ENCODE measurements around the gene CACYBP.

Gene CACYBP

GRCh38 chr1:174988539-174988938 is 11.2 kb upstream of the CACYBP start:
- TF ChIP-seq CTCF (IDR thresholded peaks at IDR 0.05; ENCODE audit: control insufficient read depth, extremely low read depth, insufficient read depth) = no peak
- no peak overlapping the region for H3K4me3 ChIP-seq (ENCODE audit: low read depth, low read length)
- DNase-seq (ENCODE audit: low read depth) = no peak

- no peak for DNase-seq (ENCODE audit: low read depth)
- no peak overlapping the region for H3K4me3 ChIP-seq (ENCODE audit: low read depth, low read length)
- TF ChIP-seq CTCF (IDR thresholded peaks at IDR 0.05; ENCODE audit: control insufficient read depth, extremely low read depth, insufficient read depth) = no peak
Observed at GRCh38 chr1:174988986-174989385, 10.8 kb upstream of the CACYBP start.

DNA sequence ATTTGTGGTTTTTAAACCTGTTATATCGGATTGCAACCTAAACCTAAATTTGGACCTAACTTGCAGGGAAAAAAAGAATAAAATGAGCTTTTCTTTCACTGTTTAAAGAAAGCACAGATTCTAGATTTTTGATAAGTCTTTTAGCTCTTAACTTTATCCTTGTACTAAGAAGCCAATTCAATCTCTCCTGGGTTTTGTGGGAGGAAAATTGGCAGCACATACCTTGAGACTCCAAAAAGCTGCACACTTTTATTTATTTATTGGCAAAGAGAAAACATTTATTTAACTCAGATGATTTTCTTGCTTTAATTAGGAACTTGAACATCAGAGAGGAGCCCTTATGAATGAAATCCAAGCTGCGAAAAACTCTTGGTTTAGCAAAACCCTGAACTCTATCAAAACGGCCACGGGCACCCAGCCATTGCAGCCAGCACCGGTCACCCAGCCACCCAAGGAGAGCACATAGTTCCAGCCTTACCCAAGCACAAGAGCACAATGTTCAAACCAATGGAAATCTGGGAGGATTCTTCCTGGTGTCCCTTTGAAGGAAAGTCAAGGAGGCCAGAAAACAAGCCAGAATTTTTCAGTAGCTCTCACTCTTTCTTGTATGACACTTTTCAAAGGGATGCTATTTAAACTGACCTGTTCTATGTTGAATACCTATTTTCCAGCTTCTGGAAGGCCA is 10.1 kb upstream of the CACYBP start:
- DNase-seq (ENCODE audit: low read depth) = no peak
- no peak for TF ChIP-seq CTCF (IDR thresholded peaks at IDR 0.05; ENCODE audit: control insufficient read depth, extremely low read depth, insufficient read depth)
- H3K4me3 ChIP-seq (ENCODE audit: low read depth, low read length) = peak overlapping the region; percentile 58

- peak; percentile 61 for DNase-seq (ENCODE audit: low read depth)
- no peak for TF ChIP-seq CTCF (IDR thresholded peaks at IDR 0.05; ENCODE audit: control insufficient read depth, extremely low read depth, insufficient read depth)
- peak overlapping the region; percentile 58 for H3K4me3 ChIP-seq (ENCODE audit: low read depth, low read length)
Observed at GRCh38 chr1:174990382-174990999, 9.3 kb upstream of the CACYBP start.

GRCh38 chr1:174991473-174991872 is 8.3 kb upstream of the CACYBP start:
- H3K4me3 ChIP-seq (ENCODE audit: low read depth, low read length) = peak overlapping the region; percentile 58; the same call in 1 of the 2 replicates
- no peak for DNase-seq (ENCODE audit: low read depth)
- TF ChIP-seq CTCF (IDR thresholded peaks at IDR 0.05; ENCODE audit: control insufficient read depth, extremely low read depth, insufficient read depth) = no peak

DNA sequence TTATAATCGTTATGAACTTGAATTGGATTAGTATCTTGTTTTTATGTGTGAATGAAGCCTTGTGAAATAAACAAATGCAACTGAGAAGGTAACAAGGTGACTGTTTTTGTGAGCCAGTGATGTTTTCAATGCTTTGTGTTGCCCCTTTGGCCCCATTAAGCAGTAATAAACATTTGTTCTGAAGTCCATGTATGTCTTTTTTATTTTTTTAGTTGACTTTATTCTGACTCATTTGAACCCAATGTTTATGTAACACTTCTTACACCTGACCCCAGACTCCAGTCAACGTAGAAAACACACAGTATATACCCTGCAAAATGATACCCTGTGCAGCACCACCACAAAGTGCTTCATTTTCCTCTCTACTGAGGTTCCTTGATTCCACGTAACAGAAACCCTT is 4.6 kb upstream of the CACYBP start:
- TF ChIP-seq CTCF (IDR thresholded peaks at IDR 0.05; ENCODE audit: control insufficient read depth, extremely low read depth, insufficient read depth) = no peak
- DNase-seq (ENCODE audit: low read depth) = no peak
- no peak overlapping the region for H3K4me3 ChIP-seq (ENCODE audit: low read depth, low read length)

GRCh38 chr1:174995916-174996315 is 3.8 kb upstream of the CACYBP start:
- no peak for DNase-seq (ENCODE audit: low read depth)
- no peak for TF ChIP-seq CTCF (IDR thresholded peaks at IDR 0.05; ENCODE audit: control insufficient read depth, extremely low read depth, insufficient read depth)

More at GRCh38 chr1:174995916-174996315, 3.8 kb upstream of the CACYBP start:
- H3K4me3 ChIP-seq (ENCODE audit: low read depth, low read length) = no peak overlapping the region
